Activated T-cell treated with anti-CD3 and anti-CD28 coated beads, Interleukin-2, amount 50 U/mL, for 1 hour (primary cell): ENCODE results near the gene CFAP251.
A peak's percentile ranks its signal among the peaks of the same experiment; 100 is the strongest.
"Not testable (repeated sequence)": the region's sequence is repeated elsewhere in the genome, so short reads cannot be mapped to it uniquely, and the experiment has no call there.

ENCODE experiments used
- DNase-seq: peaks from one replicate; pipeline ENCODE4 v3.0.0-alpha.2; 2020

The CFAP251 gene, protein sequence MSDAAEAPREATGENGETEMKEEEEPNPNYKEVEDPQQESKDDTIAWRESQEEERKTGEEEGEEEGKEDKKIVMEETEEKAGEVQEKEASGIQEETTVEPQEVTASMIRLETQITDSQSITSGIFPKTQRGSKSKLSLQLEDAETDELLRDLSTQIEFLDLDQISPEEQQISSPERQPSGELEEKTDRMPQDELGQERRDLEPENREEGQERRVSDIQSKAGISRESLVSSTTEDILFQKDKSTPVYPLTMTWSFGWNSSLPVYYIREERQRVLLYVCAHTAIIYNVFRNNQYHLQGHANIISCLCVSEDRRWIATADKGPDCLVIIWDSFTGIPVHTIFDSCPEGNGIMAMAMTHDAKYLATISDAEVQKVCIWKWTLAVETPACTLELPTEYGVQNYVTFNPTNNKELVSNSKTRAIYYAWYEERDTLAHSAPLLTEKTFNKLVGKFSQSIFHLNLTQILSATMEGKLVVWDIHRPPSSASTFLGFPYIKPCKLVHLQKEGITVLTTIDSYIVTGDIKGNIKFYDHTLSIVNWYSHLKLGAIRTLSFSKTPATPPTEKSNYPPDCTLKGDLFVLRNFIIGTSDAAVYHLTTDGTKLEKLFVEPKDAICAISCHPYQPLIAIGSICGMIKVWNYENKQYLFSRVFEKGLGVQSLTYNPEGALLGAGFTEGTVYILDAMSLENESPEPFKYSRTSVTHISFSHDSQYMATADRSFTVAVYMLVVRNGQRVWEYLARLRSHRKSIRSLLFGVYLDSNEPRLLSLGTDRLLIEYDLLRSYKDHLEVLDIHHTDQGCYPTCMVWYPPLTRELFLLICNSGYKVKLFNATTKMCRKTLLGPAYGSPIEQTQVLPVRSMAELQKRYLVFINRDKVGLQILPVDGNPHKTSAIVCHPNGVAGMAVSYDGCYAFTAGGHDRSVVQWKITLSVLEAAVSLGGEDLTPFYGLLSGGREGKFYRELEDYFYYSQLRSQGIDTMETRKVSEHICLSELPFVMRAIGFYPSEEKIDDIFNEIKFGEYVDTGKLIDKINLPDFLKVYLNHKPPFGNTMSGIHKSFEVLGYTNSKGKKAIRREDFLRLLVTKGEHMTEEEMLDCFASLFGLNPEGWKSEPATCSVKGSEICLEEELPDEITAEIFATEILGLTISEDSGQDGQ

DNA sequence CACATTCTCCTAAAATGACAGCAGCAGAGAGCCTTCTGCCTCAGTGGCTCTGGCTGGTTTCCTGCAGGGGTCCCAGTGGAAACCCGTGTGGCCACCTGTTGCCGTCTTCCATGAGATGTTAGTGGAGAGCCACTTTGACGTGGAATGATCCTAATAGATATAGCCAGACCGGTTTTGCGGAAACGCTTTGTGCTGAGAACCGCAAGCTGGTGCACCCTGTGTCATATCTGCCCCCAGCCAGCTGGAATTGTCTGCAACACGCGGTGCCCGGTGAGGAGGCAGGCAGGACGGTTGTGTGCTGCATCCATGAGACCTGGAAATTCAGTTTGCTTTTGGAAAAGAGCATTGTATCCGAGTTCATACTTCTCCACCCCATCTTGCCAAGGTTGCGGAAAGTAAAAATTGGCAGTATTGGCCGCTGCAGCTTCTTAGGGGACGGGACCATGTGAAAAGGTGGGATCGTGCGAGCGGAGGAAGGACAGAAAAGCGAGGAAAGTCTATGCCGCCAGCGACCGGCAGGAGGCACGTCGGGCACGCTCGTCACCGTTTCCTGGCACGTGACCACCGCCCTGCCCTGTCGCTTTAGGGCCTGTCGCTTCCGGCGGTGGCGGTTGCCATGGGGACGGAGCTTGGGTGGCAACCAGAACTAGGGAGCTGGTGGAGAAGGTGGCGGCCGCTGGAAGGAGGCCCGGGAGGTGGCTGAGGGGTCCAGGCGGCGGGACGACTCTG is at the start of gene CFAP251:
Gene CFAP251 (plus strand): TSS at position 643 of the 729 bp plus-strand sequence. CDS start 2,714 bp downstream, outside the sequence.
- DNase-seq = peak; percentile 94

DNA sequence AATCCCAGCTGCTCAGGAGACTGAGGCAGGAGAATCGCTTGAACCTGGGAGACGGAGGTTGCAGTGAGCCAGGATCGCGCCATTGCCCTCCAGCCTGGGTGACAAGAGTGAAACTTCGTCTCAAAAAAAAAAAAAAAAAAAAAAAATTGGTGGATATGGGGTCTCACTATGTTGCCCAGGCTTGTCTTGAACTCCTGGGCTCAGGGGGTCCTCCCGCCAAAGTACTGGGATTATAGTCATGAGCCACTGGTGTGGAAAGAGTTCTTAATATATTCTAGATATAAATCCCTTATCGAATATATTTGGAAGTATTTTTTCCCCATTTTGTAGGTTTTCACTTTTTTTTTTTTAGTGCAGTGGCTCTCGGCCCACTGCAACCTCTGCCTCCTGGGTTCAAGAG is 49.2 kb upstream of the CFAP251 start:
- DNase-seq = not testable (repeated sequence)

DNA sequence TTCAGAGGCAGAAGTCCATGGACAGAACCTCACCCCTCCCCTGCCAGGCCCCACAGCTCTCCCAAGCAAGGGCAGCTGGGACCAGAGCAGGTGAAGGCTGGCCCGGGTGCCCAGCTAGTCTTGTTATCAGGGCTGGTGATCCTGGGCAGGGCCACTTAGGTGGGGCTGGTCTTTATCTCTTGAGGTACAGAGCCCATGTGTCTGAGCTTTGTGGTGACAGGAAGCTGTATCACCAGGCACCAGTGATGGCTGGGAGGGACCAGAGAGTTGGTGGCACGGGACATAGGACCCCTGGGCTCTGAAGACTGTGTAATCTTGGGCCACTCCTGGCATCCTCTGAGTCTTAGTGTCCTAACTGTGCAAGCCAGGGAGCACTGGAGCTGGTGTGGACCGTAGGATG is 46.9 kb upstream of the CFAP251 start:
- DNase-seq = no peak

DNA sequence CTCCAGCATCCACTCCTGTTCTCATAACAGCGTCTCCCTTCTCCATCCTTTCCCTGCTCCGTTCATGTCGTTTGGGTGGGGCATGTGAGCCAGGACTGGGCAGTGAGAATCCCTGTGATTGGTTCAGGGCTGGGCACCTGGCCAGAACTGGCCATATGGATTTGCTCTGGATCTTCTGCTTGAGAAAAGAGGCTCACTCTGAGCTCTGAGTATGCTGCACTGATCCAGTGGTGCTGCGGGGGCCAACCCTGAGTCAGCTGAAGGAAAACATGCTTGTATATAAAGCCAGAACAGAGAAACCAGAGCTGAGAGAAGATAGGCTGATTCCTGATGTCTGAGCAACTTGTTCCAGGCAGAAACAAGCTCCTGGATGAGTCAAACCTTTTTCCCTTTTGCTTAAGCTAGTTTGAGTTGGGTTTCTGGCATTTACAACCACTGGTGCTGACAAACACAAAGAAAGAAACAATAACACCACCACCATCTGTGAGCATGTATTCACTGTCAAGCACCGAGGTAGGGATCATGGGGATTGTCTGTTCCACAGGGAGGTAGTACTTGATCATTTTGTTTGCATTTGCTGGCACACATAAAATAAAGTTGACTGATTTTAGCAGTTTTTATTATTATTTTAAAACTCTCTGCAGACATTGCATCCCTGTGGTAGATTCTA is 45.7 kb upstream of the CFAP251 start:
- DNase-seq = no peak

DNA sequence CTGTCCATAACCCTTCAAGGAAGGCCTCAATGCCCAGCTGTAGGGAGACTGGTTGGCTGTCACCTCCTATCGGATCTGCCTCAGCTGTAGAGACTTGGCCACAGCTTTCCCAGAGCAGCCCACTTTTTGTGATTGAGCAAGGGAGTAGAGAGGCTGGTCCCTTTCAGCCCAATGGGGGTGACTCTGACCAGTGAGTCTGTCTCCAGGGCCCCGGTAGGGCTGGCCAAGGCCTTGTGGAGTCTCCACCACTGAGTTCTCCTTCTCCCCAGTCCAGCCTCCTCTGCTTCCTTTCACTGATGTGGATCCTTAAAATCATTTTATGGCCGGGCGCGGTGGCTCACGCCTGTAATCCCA is 45.2 kb upstream of the CFAP251 start:
- DNase-seq = no peak

DNA sequence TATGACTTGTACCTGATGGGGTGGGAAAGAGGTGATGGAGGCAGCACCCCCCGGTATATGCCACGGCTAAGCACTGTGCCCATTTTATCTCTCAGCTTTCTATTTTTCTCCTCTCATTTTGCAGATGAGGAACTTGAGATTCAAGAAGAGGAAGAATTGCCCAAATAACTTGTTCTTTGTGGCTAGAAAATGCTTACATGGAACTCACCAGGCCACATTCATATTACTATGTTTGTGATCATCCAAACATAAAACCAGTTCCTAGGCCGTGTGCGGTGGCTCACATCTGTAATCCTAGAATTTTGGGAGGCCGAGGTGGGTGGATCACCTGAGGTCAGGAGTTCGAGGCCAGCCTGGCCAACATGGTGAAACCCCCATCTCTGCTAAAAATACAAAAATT is 44.3 kb upstream of the CFAP251 start:
- DNase-seq = no peak

DNA sequence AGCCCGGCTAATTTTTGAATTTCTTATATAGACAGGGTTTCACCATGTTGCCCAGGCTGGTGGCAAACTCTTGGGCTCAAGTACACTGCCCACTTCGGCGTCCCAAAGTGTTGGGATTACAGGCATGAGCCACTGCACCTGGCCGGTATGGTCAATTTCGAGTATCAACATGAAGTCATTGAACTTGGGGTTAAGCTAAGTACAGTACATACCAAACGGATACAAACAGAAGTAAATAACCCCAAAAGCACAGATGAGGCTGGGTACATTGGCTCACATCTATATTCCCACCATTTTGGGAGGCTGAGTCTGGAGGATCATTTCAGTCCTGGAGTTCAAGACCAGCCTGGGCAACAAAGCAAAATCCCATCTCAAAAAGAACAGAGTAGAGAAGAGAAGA is 42.8 kb upstream of the CFAP251 start:
- DNase-seq = no peak

DNA sequence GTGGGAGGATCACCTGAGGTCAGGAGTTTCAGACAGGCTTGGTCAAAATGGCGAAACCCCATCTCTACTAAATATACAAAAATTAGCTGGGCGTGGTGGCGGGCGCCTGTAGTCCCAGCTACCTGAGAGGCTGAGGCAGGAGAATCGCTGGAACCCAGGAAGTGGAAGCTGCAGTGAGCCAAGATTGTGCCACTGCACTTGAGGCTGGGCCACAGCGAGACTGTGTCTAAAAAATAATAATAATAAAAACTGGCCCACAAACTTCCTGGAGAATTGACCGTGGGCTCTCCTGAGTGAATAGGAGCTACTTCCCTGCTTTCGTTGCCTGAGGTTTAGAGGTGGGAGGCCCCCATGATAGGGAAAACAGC is 42.3 kb upstream of the CFAP251 start:
- DNase-seq = not testable (repeated sequence)

DNA sequence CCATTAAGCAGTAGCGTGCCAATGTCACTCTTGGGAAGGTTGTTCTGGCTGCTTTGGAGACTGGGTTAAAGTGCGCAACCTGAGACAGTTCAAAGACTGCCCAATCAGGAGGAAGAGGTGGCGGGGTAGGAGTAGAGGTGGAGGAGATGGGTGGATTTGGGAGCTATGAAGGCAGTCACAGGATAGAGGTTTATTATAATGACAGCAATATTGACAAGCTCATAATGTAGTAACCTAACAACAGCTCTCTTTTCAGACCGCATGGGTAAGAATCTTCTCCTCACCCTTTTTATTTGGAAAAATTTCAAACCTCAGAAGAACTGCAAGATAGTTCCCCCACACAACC is 35.1 kb upstream of the CFAP251 start:
- no peak for DNase-seq

DNA sequence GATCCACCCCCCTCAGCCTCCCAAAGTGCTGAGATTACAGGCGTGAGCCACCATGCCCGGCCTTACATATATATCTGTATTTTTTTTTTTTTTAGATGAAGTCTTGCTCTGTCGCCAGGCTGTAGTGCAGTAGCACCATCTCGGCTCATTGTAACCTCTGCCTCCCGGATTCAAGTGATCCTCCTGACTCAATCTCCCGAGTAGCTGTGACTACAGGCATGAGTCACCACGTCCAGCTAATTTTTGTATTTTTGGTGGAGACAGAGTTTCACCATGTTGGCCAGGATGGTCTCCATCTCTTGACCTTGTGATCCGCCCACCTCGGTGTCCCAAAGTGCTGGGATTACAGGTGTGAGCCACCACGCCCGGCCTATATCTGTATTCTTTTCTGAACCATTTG is 33.3 kb upstream of the CFAP251 start:
- DNase-seq = not testable (repeated sequence)

DNA sequence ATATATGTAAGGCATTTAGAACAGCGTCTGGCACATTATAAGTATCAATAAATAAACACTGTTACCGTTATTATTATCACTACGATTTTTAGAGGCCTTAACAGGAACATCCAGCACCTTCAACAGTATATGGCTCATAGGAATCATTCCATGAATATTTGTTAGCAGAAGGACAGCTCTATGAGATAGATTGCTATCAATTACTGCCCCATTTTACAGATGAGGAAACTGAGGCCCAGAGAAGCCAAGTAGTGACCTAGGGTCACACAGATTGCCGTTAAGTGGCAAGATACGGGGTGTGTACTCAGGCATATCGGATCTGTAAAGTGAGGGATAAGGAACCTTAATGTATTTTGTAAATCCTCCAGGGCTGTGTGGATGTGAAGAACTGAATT is 30.3 kb upstream of the CFAP251 start:
- DNase-seq = no peak

DNA sequence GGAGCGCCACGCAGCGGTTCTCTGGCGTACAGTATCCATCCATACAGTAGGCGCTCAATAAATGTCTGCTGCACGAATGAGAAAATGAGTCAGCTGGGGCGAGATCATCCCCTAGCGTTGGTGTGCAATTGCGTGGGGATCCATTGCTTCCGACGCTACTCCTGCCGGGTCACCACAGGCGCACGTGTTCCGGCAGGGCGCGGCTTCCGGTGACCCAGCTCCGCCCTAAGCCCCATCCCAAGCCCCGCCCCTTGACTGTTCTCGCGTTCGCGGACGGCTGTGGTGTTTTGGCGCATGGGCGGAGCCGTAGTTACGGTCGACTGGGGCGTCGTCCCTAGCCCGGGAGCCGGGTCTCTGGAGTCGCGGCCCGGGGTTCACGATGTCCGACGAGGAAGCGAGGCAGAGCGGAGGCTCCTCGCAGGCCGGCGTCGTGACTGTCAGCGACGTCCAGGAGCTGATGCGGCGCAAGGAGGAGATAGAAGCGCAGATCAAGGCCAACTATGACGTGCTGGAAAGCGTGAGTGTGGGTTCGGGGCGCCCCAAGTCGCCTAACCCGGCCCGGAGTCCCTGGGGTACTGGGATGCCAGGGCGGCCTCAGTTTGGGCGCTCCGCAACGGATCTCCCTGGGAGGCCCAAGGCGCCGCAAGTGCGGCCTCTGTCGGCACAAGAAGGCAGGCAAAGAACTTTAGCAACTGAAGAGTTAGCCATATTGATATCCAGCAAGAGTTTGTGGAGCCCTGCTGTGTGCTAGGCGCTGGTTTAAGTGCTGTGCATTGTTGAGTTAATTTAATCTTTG is 29.7 kb upstream of the CFAP251 start, which contains the start of gene PSMD9:
Gene PSMD9 (plus strand): TSS at position 313 of the 796 bp plus-strand sequence. CDS start 67 bp downstream, at position 380.
- peak; percentile 99 for DNase-seq

DNA sequence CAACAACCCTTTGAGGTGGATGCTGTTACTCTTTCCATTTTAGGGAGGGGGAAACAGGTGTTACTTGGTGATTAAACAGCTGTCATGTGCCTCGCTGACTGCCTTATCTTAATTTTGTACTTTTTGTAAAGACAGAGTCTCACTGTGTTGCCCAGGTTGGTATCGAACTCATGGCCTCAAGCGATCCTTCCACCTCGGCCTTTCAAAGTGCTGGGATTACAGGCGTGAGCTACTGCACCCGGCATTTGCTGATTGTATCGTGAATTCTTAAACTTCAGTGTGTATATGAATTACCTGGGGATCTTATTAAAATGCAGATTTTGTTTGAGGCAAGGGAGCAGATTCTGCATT is 29.1 kb upstream of the CFAP251 start:
- no peak for DNase-seq

DNA sequence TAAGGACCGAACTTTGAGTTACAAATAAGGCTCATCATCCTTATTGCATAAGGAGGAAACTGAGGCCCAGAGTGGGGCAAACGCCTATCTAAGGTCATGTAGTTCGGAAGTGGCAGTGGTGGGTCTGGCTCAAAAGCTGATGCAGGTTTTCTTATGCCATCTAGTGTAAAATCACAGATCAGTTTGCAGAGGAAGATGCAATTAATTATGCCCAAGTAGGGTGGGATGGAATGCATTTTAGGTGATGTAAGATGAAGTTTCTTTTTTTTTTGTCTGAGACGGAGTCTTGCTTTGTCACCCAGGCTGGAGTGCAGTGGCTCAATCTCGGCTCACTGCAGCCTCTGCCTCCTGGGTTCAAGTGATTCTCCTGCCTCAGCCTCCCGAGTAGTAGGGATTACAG is 28.7 kb upstream of the CFAP251 start:
- not testable (repeated sequence) for DNase-seq

DNA sequence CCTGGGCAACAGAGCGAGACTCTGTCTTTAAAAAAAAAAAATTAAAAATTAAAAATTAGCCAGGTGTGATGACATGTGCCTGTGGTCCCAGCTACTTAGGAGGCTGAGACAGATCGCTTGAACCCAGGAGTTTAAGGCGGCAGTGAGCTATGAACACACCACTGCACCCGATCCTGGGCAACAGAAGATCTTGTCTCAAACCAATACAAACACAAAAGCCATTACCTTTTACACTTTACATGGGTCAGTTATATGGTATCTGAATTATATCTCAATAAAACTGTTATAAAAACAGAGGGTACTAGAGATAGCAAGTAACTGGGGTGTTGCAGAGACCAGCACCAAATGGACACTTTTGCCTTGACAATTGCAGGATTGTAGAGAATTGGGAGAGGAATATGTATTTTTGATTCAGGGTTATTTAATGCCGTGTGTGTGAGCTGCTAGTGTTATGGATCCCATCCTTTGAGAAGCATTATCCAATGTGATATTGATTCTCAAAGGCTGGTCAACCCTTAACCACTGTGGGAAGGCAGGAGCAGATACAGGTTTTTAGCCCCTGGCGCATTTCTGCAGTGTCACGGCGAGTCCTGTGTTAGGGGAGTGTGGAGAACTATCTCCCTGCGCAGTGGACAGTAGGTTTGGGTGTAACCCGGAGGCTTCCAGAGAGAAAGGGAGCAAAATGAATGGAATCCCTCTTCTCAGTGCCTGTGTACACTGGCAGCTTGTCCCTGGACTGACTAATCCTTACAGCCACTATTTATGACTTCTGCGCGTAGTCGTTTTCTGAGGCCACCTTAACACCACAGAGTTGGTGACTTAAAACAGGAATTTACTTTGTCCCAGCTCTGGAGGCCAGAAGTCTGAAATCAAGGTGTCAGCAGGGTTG is 25.5 kb upstream of the CFAP251 start:
- DNase-seq = no peak

DNA sequence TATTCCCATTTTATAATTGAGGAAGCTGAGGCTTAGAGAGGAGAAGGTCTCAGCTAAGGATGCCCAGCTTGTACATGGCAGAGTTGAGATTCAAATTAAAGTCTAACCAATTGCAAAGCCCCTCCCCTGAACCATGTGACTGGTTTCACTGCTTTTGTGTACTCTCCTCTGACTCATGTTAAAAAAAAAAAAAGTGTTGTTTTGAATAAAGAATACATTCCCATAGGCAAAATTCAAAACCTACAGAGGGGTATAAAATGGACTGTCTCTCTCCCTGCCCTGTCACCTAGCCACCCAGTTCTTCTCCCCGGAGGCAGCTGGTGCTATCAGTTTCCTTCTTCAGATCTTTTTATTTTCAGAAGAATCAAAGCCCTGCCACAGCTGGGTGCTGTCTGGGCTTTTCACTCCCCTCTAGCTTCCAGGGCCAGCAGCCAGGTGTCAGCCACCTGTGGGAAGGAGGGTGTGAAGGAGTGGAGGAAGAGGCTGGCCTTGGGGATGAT is 24.4 kb upstream of the CFAP251 start:
- DNase-seq = no peak

DNA sequence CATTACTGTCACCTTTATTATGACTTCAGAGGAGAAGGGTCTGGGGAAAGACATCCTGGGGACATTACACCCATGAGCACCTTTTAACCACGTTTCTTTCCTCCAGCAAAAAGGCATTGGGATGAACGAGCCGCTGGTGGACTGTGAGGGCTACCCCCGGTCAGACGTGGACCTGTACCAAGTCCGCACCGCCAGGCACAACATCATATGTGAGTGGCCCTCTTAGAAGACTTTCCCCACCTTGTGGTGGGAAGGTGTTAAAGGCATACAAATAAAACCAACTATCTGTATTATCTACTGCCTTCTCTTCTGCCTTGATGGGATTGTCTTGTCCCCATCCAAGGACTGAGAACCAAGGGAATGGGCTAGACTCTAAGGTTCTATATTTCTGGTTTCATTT is 23.8 kb upstream of the CFAP251 start:
- DNase-seq = no peak

DNA sequence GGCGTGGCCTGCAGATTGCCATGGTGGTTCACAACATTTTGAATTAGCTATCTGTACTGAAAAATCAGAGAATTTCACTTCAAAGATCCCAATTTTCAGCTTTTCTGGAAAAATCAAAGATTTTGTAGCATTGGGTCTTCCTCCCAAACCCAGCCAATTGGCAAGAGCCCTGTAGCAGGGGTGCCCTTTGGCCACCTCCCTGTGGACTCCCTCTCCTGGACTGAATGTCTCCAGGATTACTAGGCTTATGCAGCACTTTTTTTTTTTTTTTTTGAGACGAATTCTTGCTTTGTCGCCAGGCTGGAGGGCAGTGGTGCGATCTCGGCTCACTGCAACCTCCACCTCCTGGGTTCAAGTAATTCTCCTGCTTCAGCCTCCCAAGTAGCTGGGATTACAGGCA is 20.1 kb upstream of the CFAP251 start:
- no peak for DNase-seq

DNA sequence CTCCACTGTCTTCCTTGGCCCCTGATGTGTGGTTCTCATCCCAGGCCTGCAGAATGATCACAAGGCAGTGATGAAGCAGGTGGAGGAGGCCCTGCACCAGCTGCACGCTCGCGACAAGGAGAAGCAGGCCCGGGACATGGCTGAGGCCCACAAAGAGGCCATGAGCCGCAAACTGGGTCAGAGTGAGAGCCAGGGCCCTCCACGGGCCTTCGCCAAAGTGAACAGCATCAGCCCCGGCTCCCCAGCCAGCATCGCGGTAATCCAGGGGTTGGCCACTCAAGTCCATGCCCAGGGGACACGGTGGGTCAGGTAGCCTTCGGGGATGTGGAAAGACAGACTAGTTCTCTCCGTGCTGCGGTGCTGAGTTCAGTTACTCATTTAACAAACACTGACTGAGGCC is 18.8 kb upstream of the CFAP251 start:
- no peak for DNase-seq

DNA sequence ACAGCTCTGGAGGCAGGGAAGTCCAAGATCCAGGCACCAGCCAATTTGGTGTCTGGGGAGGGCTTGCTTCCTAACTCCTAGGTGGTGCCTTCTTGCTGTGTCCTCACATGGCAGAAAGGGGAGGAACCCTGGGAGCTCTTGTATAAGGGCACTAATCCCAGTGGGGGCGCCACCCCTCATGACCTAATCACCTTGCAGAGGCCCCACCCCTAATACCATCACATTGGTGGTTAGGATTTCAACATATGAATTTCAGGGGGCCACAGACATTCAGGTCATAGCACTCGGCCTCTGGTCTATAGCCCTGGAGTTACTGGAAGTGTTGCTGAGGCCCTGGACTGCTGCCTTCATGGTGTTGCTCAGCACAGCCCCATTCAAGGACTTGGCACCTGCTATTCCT is 15.2 kb upstream of the CFAP251 start:
- no peak for DNase-seq
